GM21619 (cell line): ENCODE measurements around the gene CARNS1.

Source experiments
- ATAC-seq: cut with Tn5 transposase; IDR thresholded peaks from one replicate; pipeline ENCODE4 v1.9.1; 2021; ENCODE audit not compliant: unreplicated experiment

Gene CARNS1

DNA sequence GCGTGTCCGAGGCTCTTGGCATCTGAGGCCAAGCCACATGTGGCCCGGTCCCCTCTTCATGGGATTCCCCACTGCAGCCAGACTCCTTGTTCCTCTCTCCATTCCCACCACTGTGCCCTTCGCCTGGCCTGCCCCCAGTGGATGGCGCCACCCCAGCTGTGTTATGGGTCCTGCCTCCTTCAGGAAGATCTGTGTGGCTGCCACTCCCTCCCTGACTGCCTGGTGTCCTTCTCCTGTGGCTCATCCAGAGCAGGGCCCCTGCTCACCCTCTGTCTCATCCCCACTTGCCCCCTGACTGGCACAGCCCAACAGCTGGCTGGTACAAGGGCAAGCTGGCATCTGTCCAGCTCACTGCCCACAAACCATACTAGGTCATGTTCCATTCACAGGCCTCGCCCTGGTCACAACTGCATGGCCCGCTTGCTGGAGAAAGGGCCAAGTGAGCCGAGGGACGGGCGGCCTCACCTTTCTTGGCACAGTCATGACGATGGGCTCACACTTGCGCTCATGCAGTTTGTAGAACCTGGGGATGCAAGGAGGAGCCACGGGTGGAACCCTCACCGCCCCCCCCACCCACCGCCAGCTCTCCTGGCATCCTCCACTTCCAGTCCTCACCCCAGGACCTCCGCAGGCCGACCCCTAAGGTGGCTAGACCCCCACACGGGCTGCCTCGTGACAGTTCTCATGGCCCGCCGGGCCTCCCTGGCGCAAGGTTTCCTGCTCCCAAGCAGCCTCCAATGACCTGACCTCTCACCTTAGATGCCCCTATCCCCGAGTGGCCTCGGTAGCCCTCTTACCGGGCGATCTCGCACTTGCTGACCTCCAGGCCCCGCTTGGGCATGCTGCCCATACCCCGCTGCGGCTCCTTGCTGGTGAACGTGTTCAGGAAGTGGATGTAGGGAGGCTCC lies 24.1 kb downstream of the CARNS1 start:
- ATAC-seq = no peak

DNA sequence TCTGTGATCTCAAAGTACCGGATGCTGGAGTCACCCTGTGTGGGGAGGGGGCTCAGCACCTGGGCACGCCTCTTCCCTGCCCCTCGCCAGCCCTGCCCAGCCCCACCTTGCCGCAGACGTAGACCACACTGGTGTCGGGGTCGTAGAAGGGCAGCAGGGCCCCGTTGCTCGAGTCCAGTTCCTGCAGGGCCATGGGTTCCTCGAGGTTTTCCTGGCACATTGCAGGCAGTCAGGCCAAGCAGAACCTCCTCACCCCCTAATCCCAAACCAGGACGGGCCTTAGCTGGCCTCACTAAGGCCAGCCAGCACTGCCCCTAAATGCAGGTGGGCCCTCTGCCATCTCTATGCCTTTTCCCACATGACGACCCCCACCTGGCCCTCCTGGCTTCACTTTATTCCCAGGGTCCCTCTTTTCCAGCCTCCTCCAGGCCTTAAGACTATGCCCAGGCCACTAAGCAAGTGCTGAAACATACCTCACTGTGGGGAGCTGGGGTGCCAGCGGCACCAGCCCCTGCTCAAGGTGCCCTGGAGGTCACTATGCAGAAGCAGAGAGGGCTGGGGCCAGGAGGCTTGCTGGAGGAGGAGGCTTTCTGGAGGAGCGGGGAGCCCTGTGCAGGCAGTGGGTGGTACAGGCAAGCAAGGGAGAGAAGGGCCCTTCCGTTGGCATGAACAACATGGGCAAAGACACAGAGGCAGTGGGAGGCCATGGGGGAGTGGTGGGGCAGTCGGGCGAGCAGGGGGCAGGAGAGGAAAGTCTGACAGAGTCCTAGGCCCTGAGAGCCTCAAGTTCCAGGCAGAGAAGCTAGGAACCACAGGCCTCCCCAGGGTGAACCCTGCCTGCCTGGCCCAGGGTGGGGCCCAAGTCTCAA lies 25.0 kb downstream of the CARNS1 start:
- ATAC-seq = no peak

DNA sequence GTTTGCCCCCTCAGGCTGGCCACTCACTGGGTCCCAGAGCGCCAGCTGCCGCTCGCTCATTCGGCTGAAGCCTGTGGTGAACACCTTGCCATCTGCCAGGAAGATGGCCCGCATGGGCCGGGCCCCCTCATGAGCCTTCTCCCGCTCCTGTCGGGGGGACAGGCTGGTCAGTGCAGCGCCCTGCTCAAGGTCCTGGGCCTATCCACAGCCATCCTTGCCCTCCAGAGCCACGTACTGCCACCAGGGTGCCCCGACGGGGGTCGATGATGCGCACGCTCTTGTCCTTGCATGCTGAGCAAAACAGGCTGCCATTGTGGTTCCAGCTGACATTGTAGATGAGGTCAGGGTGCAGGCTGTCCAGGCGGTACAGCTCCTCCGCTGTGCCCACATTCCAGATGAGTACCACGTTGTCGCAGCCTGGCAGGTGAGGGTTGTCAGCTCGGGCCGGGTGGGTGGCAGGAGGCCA lies 25.7 kb downstream of the CARNS1 start:
- ATAC-seq = no peak

DNA sequence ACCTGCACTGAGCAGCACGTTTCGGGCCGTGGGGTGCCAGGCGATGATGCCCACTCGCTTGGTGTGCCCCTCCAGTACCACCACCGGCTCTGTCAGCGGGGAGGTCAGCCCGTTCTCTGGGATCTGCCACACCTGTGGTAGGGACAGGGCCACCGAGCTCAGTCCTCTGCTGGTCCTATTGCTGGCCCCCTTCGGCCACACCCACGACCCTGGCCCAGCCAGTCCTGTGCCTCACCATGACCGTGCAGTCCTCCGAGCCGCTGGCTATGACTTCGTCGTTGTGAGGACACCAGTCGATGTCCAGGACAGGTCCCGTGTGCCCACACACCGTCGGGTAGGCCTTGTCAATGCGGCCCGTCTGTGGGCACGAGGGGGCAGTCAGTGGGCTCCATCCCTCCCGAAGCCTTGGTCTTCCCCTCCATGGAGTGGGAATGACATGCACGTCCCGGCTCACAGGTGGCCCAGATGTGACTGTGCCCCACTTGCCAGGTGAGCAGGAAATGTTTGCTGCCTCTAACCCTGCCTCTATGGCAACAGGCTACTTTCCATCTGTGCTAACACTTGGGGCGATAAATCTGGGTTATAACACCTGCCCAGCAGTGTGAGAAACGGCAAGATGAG lies 26.4 kb downstream of the CARNS1 start:
- no peak for ATAC-seq

DNA sequence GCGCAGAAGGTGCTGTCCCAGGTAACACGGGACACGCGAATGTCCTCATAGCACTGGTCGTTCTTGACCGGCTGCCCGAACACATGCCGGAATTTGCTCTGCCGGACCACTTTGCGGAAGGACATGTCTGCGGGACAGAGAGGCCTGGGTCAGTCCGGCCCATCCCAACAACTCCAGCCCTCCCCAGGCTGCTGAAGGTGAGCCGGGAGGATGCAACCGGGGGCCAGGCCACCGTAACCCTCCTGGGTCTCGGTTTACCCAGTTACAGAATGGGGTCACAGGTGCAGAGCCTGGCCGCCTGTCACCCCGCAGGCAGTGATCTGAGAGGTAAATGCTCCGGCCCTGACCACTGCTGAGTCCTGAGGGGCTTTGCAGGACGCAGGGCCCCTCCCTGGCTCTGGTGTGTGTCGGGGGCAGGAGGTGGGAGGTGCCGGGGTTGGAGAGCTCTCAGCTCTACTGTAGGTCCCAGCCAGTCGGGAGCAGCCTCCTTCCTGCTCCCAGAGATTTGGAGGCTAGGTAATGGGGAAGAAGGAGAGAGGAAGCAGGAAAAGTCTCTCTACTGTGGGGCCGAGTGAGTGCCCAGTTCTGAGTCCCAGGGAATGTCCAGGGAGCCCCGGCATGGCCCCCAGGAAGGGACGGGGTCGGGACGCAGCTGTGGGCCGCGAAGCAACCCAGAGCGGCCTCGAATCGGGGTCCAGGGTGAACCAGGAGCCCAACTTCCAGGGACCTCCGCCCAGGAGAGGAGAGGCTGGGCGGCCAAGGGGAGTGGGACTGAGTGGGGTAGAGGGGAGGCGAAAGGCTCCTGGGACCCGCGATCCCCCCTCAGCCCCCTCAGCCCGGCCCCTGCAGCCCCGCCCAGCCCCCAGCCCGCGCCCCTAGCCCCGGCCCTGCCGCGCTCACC lies 27.3 kb downstream of the CARNS1 start:
- no peak for ATAC-seq

DNA sequence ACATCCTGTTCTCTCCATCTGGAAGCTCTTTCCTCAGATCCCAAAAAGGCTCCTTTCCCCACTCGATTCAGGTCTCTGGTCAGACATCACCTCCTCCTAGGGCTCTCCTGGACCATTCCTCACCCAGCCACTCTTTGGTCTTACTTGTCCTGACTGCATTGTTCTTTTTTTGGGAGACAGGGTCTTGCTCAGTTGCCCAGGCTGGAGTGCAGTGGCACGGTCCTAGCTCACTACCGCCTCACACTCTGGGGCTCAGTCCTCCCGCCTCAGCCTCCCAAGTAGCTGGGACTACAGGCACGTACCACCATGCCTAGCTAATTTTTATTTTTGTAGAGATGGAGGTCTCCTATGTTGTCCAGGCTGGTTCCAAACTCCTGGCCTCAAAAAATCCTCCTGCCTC lies 30.0 kb downstream of the CARNS1 start:
- no peak for ATAC-seq

DNA sequence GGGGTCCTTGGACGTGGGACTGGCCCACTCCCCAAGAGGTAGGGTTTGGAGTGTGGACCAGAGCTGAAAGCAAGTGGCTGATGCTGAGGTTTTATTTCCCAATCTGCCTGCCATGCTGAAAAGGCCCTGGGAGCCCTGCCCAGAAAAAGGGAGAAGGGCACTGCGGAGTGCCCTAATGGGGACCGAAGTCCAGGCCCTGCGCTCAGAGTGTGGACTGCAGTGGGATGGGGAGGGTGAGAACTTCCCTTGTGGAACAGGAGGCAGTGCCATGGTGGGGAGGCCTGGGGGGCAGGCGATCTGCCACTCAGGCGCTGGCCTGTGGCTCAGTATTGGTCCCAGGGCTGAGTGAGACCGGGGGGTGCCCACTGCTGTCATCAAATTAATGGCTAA lies 32.7 kb downstream of the CARNS1 start:
- ATAC-seq = no peak

DNA sequence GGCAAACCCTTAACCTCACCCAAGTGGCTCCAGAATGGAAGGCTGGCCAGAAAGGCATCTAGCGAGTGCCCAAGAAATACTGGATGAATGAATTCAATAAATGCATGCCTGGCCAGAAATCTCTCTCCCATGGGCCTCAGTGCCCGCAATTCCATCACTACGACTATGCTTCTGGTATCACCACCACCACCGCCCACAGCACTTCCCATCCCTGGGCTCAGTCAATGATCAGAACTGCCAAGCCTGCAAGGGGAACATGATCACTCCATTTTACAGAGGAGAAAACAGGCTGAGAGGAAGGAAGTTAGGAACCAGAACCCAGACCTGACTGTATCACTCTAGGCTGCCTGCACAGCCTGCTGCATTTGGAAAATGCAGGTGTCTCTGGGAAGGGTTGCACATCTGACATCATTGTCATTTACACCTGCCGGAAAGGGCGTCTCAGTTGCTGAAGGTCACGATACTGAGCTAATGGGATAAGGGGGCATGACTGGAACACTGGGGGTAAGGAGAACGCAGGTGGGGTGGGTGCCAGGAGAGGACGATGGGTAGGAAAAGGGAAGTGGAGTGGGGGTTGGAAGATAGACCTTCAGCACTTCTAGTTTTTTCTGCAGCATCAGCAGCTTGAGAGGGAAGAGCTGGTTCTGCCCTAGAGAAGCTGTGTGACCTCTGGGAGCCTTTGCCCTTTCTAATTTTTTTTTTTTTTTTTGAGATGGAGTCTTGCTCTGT lies 33.8 kb downstream of the CARNS1 start:
- ATAC-seq = no peak

DNA sequence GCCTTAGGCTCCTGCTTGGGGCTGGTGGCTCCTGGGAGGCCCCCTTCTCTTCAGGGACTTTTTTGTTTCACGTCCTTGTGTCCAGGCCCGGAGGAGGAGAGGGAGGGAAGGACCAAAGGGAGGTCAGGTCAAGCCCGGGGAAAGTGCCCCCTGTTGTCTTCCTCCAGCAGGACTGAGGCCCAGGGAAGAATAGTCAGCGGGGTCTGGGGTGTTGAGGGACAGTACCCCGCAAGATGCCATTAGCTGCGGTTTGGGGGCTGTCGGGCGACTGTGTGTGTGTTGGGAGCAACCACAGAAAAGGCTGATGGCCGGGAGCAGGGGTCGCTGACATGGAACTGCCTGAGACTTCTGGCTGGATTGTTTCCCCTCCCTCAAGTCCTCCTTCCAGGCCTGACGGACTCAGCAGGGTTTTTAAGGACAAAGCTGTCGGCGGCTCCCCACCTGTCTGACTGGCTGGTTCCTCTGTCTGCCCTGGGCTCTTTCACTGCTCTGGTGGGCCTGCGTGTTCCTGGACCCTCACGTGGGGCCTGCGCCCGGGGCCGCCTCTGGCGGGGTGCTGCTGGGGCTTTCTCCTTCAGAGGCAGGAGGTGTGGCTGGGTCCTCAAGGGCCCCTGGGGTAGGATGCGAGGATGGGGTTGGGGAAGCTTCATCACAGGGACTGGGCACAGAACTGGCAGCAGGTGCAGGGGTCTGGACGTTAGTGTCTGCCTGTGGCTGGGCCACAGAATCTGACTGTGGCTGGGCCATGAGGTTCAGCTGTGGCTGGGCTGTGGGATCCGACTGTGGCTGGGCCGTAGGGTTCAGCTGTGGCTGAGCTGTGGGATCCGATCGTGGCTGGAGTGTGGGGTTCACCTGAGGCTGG lies 35.5 kb downstream of the CARNS1 start:
- no peak for ATAC-seq

DNA sequence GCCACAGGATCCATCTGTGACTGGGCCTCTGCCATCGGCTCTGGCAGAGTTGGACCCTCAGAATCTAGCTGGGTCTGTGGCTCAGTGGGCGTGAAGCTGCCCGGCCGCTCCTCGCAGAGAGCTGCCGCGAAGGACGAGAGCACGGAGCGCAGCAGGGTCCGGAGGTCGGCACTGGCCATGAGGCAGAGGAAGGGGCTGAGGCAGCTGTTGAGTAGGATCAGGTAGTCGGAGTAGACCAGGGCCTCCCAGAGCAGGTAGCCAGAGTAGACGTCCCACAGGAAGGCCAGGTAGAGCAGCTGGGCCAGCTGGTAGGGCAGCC lies 36.1 kb downstream of the CARNS1 start:
- no peak for ATAC-seq

DNA sequence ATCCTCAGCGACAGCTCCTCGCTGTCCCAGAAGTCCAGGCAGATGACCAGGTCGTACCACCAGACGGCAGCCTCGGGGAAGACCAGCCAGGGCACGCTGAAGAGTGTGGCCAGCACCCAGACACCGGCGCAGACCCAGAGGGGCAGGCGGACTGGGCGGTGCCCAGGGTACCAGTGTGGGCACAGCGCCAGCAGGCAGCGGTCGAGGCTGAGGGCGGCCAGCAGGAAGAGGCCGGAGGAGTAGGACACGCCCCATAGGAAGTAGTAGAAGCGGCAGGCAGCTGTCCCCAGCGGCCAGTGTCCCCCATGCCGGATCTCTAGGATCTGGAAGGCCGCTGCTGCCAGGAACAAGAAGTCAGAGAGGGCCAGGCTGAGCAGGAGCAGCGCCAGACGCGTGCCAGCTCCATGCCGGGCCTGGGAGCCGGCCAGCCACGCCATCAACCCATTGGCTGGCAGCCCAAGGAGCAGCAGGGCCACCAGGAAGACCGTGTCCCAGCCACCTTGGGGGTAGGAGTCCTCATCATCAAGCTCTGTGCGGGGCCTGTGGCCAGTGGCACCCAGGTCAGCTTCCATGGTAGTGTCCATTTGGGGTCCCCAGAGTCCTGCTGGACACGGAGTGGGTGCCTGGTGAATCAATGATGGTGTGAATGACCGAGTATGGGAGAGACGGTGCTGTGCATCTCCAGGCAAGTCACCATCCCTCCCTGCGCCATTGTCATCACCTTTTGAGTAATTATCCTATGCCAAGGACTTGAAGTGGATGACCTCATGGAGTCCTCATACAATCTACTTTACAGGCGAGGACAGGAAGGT lies 36.9 kb downstream of the CARNS1 start, which contains the start of gene GPR152:
TSS of gene GPR152 (minus strand) at position 589 of the 812 bp plus-strand sequence. CDS start at position 584, 5 bp downstream.
- no peak for ATAC-seq

DNA sequence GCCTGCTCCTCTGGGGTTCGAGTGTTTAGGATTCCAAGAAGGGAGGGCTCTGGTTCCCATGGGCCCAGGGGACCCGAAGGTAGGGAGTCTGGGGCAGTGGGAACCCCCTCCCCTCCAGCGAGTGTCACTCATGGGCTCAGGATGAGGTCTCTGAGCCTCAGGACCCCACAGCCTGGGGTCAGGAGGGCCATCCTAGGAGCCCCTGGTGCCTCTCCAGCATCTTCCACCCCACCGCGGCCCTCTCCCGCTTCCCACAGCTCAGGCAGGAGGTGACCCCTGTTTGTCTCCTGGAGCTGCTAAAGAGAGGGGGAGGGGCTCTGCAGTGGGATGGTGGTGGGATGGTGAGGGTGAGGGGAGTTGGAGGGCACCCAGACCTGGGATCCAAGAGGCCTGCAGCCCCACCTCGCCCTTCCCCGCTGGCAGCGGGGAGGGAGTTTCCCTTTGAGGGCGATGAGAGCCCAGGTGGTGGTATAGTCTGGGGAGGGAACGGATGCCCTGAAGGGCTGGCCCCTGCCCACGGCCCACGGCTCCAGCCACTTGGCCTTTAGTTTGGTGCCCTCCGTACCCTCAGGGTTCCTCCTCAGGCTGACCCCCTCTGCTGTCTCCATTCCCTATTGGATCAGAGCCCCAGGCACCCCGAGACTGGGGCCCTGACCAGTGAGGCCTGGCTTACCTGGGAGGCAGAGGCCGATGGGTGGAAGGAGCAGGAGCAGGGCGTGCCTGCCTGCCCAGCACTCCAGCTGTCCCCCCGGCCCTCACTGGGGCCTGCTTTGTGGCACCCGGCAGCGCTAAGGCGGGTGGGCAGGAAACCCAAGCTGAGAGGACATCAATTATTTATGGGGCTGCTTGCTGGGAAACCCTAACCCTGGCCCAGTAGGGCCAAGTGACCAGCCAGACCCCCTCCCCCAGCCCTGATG lies 38.6 kb downstream of the CARNS1 start:
- no peak for ATAC-seq

DNA sequence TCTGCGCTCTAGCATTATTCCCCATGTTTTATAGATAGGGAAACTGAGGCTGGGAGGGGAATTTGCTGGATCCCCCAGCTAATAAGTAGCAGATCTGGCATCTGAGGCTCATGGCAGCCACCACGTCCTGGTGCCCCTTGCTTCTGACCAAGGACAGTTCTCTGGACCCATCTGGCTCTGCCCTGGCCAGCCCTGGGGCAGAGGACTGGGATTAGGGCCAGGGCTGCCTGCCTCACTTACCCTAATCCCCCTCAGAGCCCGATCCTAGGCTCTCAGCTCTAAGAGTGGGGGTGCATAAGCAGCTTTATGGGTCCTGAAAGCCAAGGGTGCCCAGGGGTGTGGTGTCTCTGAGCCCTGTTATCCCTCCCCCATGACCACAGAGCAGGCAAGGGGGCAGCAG lies 39.6 kb downstream of the CARNS1 start, which contains the start of gene CABP4:
TSS of gene CABP4 (plus strand) at position 301 of the 400 bp plus-strand sequence. CDS start at position 371, 70 bp downstream.
- ATAC-seq = no peak

DNA sequence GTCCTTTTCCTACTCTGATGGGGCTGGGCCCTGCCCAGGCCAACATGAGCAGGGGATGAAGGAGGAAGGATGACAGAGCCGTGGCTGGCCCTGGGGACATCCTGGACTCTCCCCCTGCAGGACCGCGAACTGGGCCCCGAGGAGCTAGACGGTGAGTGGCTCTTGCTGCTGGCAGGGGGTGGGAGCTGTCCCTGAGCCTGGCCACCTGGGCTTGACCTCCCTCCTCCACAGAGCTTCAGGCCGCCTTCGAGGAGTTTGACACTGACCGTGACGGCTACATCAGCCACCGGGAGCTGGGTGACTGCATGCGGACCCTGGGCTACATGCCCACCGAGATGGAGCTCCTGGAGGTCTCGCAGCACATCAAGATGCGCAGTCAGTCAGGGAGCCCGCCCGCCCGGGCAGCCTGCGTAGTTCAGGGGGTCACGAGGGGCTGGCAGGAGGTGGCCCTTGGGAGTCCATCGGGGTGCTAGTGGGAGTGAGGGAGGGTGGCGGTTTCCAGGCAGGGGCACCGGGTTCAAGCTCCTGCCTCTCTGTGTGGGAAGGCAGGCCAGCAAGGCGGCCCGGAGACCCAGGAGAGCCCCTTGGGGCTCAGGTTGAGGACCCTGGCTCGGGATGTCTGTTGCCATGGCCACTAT lies 40.7 kb downstream of the CARNS1 start:
- ATAC-seq = no peak

DNA sequence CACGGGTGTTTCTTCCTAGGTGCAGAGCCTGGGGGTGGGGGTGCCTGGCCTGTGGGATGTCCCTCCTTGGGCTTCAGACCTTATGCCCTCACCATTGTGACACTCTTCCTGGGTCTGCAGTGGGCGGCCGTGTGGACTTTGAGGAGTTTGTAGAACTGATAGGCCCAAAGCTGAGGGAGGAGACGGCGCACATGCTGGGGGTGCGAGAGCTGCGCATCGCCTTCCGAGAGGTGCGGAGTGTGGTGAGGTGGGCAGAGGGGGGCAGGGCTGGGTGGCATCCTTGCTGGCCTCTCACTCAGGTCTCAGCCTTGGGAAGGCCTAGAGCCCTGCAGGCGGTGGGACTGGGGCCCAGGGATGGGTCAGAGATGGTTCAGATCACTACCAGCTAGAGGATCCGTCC lies 42.0 kb downstream of the CARNS1 start:
- no peak for ATAC-seq

DNA sequence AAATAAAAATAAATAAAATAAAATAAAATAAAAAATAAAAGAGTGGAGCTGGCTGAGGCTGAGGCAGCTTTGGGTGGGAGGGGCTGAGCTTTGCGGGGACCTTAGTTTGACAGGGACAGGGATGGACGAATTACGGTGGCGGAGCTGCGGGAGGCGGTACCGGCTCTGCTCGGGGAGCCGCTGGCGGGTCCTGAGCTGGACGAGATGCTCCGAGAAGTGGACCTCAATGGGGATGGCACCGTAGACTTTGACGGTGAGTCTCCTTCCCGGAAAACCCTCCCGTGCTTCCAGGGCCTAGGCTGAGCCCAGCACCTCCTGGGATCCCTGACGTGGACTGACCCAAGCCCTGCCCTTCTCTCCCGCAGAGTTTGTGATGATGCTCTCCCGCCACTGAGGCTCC lies 42.8 kb downstream of the CARNS1 start:
- no peak for ATAC-seq
